PC-3 (cell line): ENCODE data around the gene TBXAS1. TPM values are rescaled to one million over a fixed set of nuclear protein-coding genes. Genes with fewer than 3 reads are reported as not detected.

Experiments used
- ATAC-seq: fragments of 200-7000 bp; cut with Tn5 transposase; 2 replicates; pipeline ENCODE4 v1.9.1; 2020; ENCODE audit warnings: mild to moderate bottlenecking, moderate library complexity
- BruUV-seq: library from RNA; stranded (reverse); fragments of 400-500 nt; replicated peaks from 2 replicates; lab custom pipeline; 2021; lab: Mats Ljungman, UMichigan
- CTCF ChIA-PET: fragments of 300-600 bp; sonication (Branson Sonifier 250); formaldehyde crosslinking; loops from one replicate; lab custom pipeline; 2022; ENCODE audit warnings: antibody characterized with exemption; lab: Charles Lee
- POLR2A ChIA-PET: fragments of 300-600 bp; sonication (Branson Sonifier 250); formaldehyde crosslinking; loops from one replicate; lab custom pipeline; 2022; ENCODE audit warnings: antibody characterized with exemption; ENCODE audit not compliant: unreplicated experiment; lab: Charles Lee
- DNase-seq: peaks from one replicate; pipeline ENCODE4 v3.0.0-alpha.2; 2015
- H2AFZ ChIP-seq: fragments of 300-600 bp; sonication (generic); 2 replicates; pipeline ENCODE4 v1.6.0; 2016; ENCODE audit warnings: antibody characterized with exemption, low read length
- H3F3A ChIP-seq: fragments of 300-600 bp; sonication (generic); one replicate; pipeline ENCODE4 v1.6.0; 2017; ENCODE audit warnings: antibody characterized with exemption, low read length, control low read depth, mild to moderate bottlenecking; ENCODE audit not compliant: unreplicated experiment
- H3K27ac ChIP-seq: fragments of 300-600 bp; sonication (generic); 2 replicates; pipeline ENCODE4 v1.5.1; 2016; ENCODE audit warnings: mild to moderate bottlenecking, low read length
- H3K27me3 ChIP-seq: fragments of 300-600 bp; sonication (generic); 2 replicates; pipeline ENCODE4 v1.6.1; 2016; ENCODE audit warnings: low read length, mixed read lengths
- H3K36me3 ChIP-seq: fragments of 300-600 bp; sonication (generic); 2 replicates; pipeline ENCODE4 v1.6.1; 2016; ENCODE audit warnings: low read depth, mixed run types, low read length, mixed read lengths
- H3K4me1 ChIP-seq: fragments of 300-600 bp; sonication (generic); 2 replicates; pipeline ENCODE4 v1.5.1; 2016; ENCODE audit warnings: low read length; ENCODE audit not compliant: insufficient read depth
- H3K4me2 ChIP-seq: fragments of 300-600 bp; sonication (generic); 2 replicates; pipeline ENCODE4 v1.6.0; 2016; ENCODE audit warnings: low read length
- H3K4me3 ChIP-seq: fragments of 300-600 bp; sonication (generic); 2 replicates; pipeline ENCODE4 v1.5.1; 2016; ENCODE audit warnings: mild to moderate bottlenecking, low read length, mixed read lengths
- H3K79me2 ChIP-seq: fragments of 300-600 bp; sonication (generic); 2 replicates; pipeline ENCODE4 v1.6.1; 2017; ENCODE audit warnings: low read length, mixed read lengths
- H3K9ac ChIP-seq: fragments of 300-600 bp; sonication (generic); 2 replicates; pipeline ENCODE4 v1.6.0; 2016; ENCODE audit warnings: mild to moderate bottlenecking, low read length
- H3K9me2 ChIP-seq: fragments of 300-600 bp; sonication (generic); replicated peaks from 2 replicates; pipeline ENCODE4 v1.6.1; 2016; ENCODE audit warnings: mixed run types, low read length, mixed read lengths
- H3K9me3 ChIP-seq: fragments of 300-600 bp; sonication (generic); 2 replicates; pipeline ENCODE4 v1.6.1; 2016; ENCODE audit warnings: low read length, mixed read lengths
- H4K20me1 ChIP-seq: fragments of 300-600 bp; sonication (generic); 2 replicates; pipeline ENCODE4 v1.6.1; 2016; ENCODE audit warnings: low read length, mixed read lengths
- CTCF ChIP-seq: fragments of 300-600 bp; sonication (generic); conservative IDR thresholded peaks from 2 replicates; pipeline ENCODE4 v1.5.1; 2017; ENCODE audit warnings: antibody characterized with exemption, low read depth, mild to moderate bottlenecking, low read length
- EZH2 ChIP-seq: fragments of 300-600 bp; sonication (generic); IDR thresholded peaks from one replicate; pipeline ENCODE4 v1.6.1; 2017; ENCODE audit warnings: antibody characterized with exemption, mild to moderate bottlenecking, low read length; ENCODE audit not compliant: unreplicated experiment
- EZH2phosphoT487 ChIP-seq: fragments of 300-600 bp; sonication (generic); IDR thresholded peaks from 2 replicates; pipeline ENCODE4 v1.6.1; 2018; ENCODE audit warnings: mild to moderate bottlenecking, antibody characterized with exemption, low read length, borderline replicate concordance
- intact Hi-C: fragments of 100-400 bp; cut with micrococcal nuclease; formaldehyde crosslinking; loops from 2 replicates; pipeline ENCODE4 v1.9.0; 2023
- total RNA-seq: library from RNA; depleted of rRNA; stranded (reverse); fragments of >200 nt; gene quantifications from 2 replicates; pipeline ENCODE4 v1.2.3, GENCODE V29; 2014

Gene TBXAS1
- total RNA-seq, 1 experiment from 2014 or later, result 21.8 TPM

DNA sequence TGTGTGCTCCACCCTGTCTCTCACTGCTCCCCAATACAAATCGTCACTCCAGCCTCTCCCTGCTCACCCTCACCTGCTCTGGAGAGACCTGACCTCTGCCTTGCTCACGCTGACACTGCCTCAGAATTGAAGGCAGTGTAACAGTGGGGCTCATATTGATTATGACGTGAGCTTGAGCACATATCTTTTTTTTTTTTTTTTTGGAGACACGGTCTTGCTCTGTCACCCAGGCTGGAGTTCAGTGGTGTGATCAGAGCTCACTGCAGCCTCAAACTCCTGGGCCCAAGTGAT is 84.7 kb downstream of the TBXAS1 start:
- DNase-seq, result no peak
- no peaks in the 10 kb centered on the region for H3K9me2 ChIP-seq
- H3K36me3 ChIP-seq, result no peaks in the 10 kb centered on the region
- H3K4me3 ChIP-seq, result no peak overlapping the region
- CTCF ChIA-PET, result interaction anchor here (0.5 kb wide), 1 partner anchor 1017 kb away, joined by 4 read pairs; no protein-coding TSS in a partner anchor
- TF ChIP-seq EZH2phosphoT487, result no peak
- TF ChIP-seq EZH2, result no peak
- no peak for TF ChIP-seq CTCF
- H3K4me2 ChIP-seq, result no peak overlapping the region
- H3K79me2 ChIP-seq, result no peaks in the 10 kb centered on the region
- H3K27me3 ChIP-seq, result no peaks in the 10 kb centered on the region
- POLR2A ChIA-PET, result no interaction called here
- peaks cover 42% of the 10 kb centered on the region for H3K4me1 ChIP-seq
- no peak overlapping the region for H2AFZ ChIP-seq
- H3F3A ChIP-seq, result peaks cover 11% of the 10 kb centered on the region
- no peaks in the 10 kb centered on the region for H4K20me1 ChIP-seq
- no TSS peak for BruUV-seq
- intact Hi-C loops, result no loop called here
- H3K9ac ChIP-seq, result peak overlapping the region; percentile 77; the same call in 1 of the 2 replicates
- ATAC-seq, result no peak
- peak overlapping the region; percentile 96 for H3K27ac ChIP-seq
- H3K9me3 ChIP-seq, result no peaks in the 10 kb centered on the region

DNA sequence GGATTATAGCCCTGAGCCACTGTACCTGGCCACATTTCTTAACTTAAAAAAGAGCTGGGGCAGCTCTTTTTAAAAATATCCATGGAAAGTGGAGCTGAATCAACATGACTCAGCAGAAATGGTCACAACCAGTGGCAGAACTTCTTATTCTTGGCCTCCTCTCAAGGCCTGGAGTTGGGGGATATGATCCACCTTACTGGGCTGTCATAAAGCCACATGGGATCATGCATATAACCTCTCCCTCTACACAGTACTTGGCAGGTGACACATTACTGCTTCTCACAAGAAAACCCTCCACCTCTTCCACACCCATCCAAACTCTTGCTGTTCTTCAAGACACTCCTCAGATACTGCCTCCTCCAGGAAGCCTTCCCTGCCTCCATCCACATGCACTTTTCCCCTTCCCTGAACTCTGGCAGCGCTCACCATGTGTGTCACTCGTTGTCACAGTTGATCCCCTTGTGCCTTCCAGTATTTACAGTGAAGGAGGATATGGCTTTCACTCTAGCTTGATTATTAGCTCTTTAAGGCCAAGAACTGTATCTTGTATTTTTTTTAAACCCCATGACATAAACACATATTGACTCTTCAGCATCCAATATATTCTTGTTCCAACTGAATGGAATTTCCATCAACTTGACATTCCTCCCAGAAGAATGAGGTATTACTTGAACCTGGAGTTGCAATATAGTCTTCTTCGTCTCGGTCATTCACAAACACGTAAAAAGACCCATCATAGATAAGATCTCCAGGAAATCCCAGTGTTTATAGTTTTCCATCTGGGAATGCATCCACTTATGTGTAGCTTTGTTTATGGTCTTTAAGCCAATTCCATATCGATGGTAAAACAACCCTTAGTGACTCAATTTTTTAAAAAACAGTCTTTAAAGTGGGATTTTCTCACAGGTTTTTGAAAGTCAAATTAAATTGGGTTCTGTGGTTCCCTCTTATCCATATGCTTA is 85.5 kb downstream of the TBXAS1 start:
- Histone ChIP-seq H3K9me3 (no peaks in the 10 kb centered on the region), H3K36me3 (no peaks in the 10 kb centered on the region), H3K27ac (peak overlapping the region; percentile 96), H3K79me2 (no peaks in the 10 kb centered on the region), H3K27me3 (no peaks in the 10 kb centered on the region), H2AFZ (0 out of 2 replicates have a peak overlapping the region, but pooled peaks have one; percentile 17), H3K4me1 (peaks cover 42% of the 10 kb centered on the region), H3K9ac (peak overlapping the region; percentile 77; the same call in 1 of the 2 replicates), H3K4me2 (peak overlapping the region; percentile 36), H3K9me2 (no peaks in the 10 kb centered on the region), H3K4me3 (no peak overlapping the region), H4K20me1 (no peaks in the 10 kb centered on the region), H3F3A (peaks cover 11% of the 10 kb centered on the region)
- DNase-seq (peak; percentile 52), ATAC-seq (no peak)
- POLR2A ChIA-PET, result interaction anchor here (0.6 kb wide), 1 partner anchor 255 kb away, joined by 4 read pairs; no protein-coding TSS in a partner anchor
- CTCF ChIA-PET, result interaction anchor here (0.5 to 1.0 kb wide), 2 partner anchors 88 to 1018 kb away, joined by 3 to 4 read pairs; no protein-coding TSS in a partner anchor
- BruUV-seq, result no TSS peak
- TF ChIP-seq EZH2phosphoT487 (no peak), EZH2 (no peak), CTCF (no peak)
- intact Hi-C loops, result loop anchor here (5.0 kb wide), 1 partner anchor 242 kb away; no protein-coding TSS in a partner anchor
